ENCODE data around the gene SMIM9.
"Not testable (repeated sequence)": the region's sequence is repeated elsewhere in the genome, so short reads cannot be mapped to it uniquely, and the experiment has no call there.

- TF ChIP-seq, protein P1, sequence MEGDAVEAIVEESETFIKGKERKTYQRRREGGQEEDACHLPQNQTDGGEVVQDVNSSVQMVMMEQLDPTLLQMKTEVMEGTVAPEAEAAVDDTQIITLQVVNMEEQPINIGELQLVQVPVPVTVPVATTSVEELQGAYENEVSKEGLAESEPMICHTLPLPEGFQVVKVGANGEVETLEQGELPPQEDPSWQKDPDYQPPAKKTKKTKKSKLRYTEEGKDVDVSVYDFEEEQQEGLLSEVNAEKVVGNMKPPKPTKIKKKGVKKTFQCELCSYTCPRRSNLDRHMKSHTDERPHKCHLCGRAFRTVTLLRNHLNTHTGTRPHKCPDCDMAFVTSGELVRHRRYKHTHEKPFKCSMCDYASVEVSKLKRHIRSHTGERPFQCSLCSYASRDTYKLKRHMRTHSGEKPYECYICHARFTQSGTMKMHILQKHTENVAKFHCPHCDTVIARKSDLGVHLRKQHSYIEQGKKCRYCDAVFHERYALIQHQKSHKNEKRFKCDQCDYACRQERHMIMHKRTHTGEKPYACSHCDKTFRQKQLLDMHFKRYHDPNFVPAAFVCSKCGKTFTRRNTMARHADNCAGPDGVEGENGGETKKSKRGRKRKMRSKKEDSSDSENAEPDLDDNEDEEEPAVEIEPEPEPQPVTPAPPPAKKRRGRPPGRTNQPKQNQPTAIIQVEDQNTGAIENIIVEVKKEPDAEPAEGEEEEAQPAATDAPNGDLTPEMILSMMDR (IDR thresholded peaks at IDR 0.05), result not testable (repeated sequence)
- not testable (repeated sequence) for TF ChIP-seq EZH2, EZH2phosphoT487 (IDR thresholded peaks at IDR 0.05)
Observed at GRCh38 chrX:154884069-154884468, 49.6 kb upstream of the SMIM9 start.
